ENCODE results near the gene ZNF273. TPM values are rescaled to one million over a fixed set of nuclear protein-coding genes. Genes with fewer than 3 reads are reported as not detected.
A peak's percentile ranks its signal among the peaks of the same experiment; 100 is the strongest.

The ZNF273 gene
- total RNA-seq, 1 donor from 2014 or later, result 8.4 TPM

GRCh38 chr7:64884913-64885370 lies 18.1 kb upstream of the ZNF273 start:
- intact Hi-C loops (cut with DNase I), result no loop called here
- no peak for ATAC-seq
- TF ChIP-seq, protein P1, sequence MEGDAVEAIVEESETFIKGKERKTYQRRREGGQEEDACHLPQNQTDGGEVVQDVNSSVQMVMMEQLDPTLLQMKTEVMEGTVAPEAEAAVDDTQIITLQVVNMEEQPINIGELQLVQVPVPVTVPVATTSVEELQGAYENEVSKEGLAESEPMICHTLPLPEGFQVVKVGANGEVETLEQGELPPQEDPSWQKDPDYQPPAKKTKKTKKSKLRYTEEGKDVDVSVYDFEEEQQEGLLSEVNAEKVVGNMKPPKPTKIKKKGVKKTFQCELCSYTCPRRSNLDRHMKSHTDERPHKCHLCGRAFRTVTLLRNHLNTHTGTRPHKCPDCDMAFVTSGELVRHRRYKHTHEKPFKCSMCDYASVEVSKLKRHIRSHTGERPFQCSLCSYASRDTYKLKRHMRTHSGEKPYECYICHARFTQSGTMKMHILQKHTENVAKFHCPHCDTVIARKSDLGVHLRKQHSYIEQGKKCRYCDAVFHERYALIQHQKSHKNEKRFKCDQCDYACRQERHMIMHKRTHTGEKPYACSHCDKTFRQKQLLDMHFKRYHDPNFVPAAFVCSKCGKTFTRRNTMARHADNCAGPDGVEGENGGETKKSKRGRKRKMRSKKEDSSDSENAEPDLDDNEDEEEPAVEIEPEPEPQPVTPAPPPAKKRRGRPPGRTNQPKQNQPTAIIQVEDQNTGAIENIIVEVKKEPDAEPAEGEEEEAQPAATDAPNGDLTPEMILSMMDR (IDR thresholded peaks at IDR 0.05), result no peak
- H3K36me3 ChIP-seq, result no peaks in the 10 kb centered on the region
- no peaks in the 10 kb centered on the region for H3K9me3 ChIP-seq
- peaks cover 26% of the 10 kb centered on the region for H3K4me1 ChIP-seq
- no peak overlapping the region for H3K4me3 ChIP-seq
- no peak for DNase-seq
- no peak overlapping the region for H3K27ac ChIP-seq
- H3K27me3 ChIP-seq (ENCODE audit: low read depth), result peaks cover 20% of the 10 kb centered on the region

DNA sequence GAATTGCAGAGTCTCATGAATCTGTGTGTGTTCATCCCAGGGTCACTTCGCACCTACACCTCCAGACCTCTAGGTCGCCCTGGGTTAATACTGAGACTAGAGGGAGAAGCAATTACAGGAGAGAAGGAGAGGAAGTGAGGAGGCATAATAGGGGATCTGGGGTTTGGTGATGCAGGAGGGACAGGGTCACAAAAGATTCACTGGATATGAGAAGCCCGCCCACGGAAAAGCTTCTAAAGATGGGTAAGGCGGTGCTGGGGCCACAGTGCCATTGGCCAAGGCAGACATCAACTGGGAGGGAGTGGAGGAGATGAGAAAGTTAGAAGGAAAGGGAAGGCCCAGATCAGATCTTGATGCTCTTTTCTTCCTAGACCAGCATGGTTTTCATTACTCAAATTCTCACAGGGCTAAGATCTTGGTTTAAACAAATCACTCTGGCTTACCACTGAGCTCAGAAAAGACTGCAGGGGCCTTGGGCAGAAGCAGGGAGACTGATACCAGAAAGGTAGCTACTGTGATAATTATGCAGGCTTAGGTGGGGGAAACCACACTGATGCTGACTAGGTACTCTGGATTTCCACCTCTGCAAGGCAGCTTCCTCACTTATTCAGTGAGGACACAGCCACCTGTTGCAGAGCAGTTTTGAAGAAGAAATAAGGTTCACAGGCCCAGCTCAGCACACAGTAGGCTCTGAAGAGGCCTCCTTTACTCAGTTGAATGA lies 17.4 kb upstream of the ZNF273 start:
- ATAC-seq, result no peak
- intact Hi-C loops (cut with DNase I), result no loop called here
- H3K4me3 ChIP-seq, result no peak overlapping the region
- no peaks in the 10 kb centered on the region for H3K9me3 ChIP-seq
- DNase-seq, result no peak
- H3K27ac ChIP-seq, result no peak overlapping the region
- H3K4me1 ChIP-seq, result peaks cover 26% of the 10 kb centered on the region
- TF ChIP-seq, protein P1 (IDR thresholded peaks at IDR 0.05), result no peak
- H3K36me3 ChIP-seq, result no peaks in the 10 kb centered on the region
- peaks cover 20% of the 10 kb centered on the region for H3K27me3 ChIP-seq (ENCODE audit: low read depth)

GRCh38 chr7:64886956-64887545 lies 16.0 kb upstream of the ZNF273 start:
- no peaks in the 10 kb centered on the region for H3K36me3 ChIP-seq
- TF ChIP-seq, protein P1 (IDR thresholded peaks at IDR 0.05), result no peak
- no peak overlapping the region for H3K4me3 ChIP-seq
- H3K27ac ChIP-seq, result no peak overlapping the region
- H3K9me3 ChIP-seq, result no peaks in the 10 kb centered on the region
- ATAC-seq (no peak), DNase-seq (no peak)
- intact Hi-C loops (cut with DNase I), result no loop called here
- peaks cover 16% of the 10 kb centered on the region for H3K27me3 ChIP-seq (ENCODE audit: low read depth)
- peaks cover 23% of the 10 kb centered on the region for H3K4me1 ChIP-seq

DNA sequence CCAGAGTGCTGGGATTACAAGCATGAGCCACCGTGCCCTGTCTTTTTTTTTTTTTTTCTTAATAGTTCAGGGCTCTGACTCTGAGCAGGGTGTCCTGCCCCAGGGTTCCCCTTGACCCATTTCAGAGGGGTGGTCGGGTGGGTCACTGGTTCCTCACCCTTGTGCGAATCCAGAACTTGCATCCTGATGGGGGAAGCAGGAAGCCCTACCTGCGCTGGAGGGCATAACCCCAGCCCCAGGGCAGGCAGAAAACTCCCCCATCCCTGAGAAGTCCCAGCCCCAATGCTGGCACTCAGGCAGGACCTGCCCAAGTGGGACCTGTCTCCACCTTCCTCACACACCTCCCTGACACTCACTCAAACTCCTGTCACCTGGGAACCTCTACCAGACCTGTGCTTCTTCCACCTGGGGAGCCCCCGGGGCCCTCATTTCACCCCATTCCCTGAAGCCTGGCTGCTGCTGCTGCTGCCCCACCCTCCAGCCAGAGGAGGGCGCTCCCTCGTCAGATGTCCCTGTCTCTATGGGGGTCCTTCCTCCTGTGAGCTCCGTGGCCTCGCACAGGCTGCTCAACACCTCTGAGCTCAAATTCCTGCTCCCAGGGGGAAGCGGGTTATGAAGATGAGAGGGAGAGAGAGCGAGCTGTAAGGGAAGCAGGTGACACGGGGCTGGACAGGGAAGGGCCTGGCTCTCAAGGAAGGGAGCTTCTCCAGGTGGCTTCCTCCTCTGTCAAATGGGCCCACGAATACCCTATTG lies 15.1 kb upstream of the ZNF273 start:
- Histone ChIP-seq H3K27me3 (ENCODE audit: low read depth) (peaks cover 7% of the 10 kb centered on the region), H3K36me3 (no peaks in the 10 kb centered on the region), H3K4me3 (peak overlapping the region; percentile 60), H3K9me3 (no peaks in the 10 kb centered on the region), H3K27ac (no peak overlapping the region), H3K4me1 (peaks cover 20% of the 10 kb centered on the region)
- intact Hi-C loops (cut with DNase I), result no loop called here
- TF ChIP-seq, protein P1 (IDR thresholded peaks at IDR 0.05), result peak; percentile 58
- ATAC-seq (peak; percentile 67 to 77), DNase-seq (peak; percentile 61)

DNA sequence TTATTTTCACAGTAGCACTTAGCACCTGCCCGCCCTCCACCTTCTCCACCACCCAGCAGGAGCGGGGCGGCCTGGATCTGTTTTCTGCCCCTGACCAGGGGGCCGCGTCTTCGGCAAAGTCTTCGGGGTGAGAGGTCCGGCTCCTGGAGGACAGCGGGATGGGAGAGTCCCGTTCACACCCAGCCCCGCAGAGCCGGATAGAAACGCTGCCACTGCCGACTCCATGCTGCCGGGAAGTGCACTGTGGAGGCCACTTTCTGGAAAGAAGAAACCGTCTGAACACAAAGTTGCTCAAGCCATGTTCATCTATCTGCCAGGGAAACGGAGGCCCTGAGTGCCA lies 14.5 kb upstream of the ZNF273 start:
- no peaks in the 10 kb centered on the region for H3K9me3 ChIP-seq
- peak overlapping the region; percentile 60 for H3K4me3 ChIP-seq
- intact Hi-C loops (cut with DNase I), result no loop called here
- peaks cover 20% of the 10 kb centered on the region for H3K4me1 ChIP-seq
- ATAC-seq (peak; percentile 46 to 50), DNase-seq (no peak)
- no peaks in the 10 kb centered on the region for H3K36me3 ChIP-seq
- H3K27ac ChIP-seq, result no peak overlapping the region
- H3K27me3 ChIP-seq (ENCODE audit: low read depth), result peaks cover 5% of the 10 kb centered on the region
- TF ChIP-seq, protein P1 (IDR thresholded peaks at IDR 0.05), result no peak

Data from lower lobe of right lung (tissue), 2 donors.